GM19463 (cell line): ENCODE results near the gene CDKL1.
"Not testable (repeated sequence)": the region's sequence is repeated elsewhere in the genome, so short reads cannot be mapped to it uniquely, and the experiment has no call there.

Experiments
- ATAC-seq: cut with Tn5 transposase; IDR thresholded peaks from one replicate; pipeline ENCODE4 v1.9.1; 2021; ENCODE audit warnings: mild to moderate bottlenecking, moderate library complexity; ENCODE audit not compliant: unreplicated experiment

The CDKL1 gene

DNA sequence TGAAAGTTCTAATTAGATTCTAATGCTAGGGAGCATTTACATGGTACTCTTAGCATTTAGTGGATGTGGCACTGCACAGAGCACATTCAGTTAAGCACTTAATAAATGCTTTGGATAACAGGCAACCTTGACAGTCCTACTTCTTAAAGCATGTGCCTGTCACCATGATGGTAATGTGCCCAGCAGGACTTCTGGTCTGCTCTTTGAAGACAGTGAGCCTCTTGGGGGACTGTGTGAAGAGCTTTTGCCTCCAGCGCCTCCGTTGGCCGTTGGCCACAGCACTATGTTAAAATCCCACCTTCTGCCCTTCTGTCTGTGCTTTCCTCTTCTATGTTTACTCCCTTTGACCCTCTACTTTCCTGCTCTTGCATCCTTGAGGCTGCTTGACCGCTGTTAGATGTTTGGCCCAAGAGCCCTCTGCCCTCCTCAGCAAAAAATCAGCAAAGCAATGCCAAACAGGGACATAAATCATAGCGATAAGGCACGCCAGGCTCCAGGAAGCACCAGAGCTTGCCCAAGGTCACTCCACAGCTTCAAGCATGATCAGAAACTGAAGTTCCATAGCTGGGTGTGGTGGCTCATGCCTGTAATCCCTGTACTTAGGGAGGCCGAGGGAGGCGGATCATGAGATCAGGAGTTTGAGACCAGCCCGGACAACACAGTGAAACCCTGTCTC is 8.3 kb downstream of the CDKL1 start:
- no peak for ATAC-seq

DNA sequence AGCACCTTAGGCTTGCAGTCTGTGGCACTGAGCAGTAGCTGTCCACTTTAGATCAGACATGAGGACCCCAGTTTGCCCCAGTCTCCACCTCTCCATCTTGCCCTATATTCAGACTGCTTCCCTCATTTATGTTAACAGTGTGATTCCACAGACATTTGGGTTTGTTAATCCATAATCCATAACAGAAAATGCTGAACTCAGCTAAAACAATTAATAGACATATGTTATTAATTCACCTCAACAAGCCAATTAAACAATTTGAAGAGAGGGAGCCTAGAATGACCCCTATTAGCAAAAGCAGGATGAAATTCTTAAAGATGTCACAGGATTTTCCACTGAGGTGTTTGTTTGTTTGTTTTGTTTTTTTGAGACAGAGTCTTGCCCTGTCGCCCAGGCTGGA is 9.1 kb downstream of the CDKL1 start:
- no peak for ATAC-seq

DNA sequence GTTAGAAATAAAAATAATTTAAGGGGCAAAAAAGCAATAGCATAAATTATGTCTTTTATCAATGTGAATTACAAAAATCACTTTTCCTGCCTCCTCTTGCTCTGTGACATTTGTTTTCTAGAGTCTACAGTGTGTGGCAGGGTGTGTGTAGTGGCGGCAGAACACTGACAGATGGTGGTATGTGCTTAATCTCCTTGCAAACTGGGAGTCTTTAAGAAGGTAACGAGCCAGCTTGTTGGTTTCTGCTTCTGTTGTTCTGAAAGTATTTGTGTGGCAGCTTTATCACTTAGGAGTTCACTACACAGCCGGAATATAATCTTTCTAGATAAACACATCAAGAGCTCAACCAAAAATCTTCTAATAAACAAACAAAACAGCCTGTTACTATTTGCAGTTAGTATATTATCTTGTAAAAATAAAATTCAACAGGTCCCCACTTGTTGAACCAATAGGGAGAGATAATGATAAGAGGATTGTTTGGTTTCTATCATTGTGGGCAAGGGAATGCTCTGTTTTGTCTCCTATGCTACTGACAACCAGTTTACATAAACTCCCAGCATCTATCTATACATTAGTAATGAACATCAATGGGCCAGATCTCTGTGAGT is 13.0 kb downstream of the CDKL1 start:
- ATAC-seq: no peak

DNA sequence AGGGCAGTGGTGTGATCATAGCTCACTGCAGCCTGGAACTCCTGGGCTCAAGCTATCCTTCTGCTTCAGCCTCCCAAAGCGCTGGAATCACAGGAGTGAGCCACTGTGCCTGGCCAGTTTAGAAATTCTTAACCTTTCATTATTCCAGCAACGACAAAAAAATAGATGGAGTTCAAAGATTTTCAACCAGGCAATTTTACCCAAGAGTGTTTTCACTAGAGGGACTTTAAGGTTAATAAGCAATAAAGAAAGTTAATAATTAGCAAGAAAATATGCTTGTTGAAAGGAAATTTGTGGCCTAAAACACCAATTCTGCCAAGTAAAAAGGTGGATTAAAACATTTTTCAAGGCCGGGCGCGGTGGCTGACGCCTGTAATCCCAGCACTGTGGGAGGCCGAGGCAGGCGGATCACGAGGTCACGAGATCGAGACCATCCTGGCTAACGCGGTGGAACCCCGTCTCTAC is 14.8 kb downstream of the CDKL1 start:
- no peak for ATAC-seq

DNA sequence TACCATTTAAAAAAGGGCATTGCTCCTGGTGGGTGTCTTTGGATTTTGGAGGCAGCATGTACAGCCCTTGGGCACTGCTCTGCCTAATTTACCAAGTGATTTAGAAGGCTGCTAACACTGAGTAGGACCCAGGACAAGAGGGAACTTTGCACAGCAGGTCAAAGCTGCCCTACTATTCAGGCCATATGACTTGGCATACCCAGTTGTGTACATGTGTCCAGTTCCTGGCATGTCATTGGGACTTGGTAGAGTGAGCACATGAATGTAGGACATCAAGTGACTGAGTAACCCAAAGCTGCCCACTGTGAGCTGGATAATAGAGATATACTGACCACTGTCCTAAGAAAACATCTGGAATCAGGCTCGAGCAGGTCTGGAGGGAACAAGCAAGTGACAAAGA is 15.7 kb downstream of the CDKL1 start:
- ATAC-seq: no peak

DNA sequence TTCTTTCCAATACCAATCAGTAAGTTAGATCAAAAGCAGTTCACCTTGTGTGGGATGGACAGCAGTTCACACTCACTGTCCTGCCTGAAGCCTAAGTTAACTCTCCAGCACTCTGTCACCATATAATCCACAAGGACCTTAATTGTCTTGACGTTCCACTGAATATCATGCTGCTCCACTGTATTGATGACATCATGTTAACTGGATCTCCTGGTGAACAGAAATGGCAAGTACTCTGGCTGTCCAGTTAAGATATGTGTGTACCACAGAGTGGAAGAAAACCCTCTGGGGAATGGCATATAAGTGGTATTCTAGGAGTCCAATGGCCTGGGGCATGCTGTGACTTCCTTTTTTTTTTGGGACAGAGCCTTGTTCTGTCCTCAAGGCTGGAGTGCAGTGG is 16.2 kb downstream of the CDKL1 start:
- ATAC-seq: no peak

DNA sequence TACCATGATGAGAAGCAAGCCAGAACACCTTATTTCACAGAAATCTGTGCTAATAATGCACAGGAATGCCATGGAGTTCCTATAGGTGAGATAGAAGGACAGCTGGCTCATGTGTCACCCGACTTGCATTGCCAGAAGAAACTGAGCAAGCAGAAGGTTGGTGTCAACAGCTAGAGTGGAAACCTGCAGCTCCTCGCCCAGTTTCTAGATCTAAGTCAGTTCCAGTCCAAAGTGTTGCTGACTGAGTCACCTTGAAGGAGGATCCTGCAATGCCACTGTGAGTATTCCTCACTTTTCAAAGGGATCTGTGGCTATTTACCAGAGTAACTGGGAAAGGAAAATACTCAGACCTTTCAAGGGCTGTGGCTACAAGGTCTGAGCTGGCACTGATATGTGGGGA is 17.1 kb downstream of the CDKL1 start:
- ATAC-seq: no peak

DNA sequence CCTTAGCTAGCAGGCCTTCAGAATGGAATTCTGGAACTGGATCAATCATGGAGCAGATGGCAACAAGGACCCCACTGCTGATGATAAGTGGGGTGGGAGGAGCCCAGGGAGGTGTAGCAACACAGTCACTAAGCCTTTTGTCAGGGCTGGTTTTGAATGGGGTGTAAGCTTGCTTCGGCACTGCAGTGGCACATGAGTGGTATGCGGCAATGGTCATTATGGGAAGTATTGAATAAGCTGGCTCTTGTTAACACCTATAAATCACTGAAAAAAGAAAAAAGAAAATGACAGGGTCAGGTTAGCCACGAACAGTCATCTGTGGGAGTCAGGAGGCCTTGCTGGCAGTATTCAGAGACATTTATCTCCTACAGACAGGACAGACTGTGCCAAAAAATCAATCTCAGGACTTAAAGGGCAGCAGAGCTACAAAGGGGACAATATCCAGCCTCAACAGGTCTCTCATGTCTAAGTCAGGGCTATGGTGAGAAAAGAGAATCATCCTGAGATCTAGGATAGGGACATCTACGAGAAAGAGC is 19.1 kb downstream of the CDKL1 start:
- ATAC-seq: no peak

DNA sequence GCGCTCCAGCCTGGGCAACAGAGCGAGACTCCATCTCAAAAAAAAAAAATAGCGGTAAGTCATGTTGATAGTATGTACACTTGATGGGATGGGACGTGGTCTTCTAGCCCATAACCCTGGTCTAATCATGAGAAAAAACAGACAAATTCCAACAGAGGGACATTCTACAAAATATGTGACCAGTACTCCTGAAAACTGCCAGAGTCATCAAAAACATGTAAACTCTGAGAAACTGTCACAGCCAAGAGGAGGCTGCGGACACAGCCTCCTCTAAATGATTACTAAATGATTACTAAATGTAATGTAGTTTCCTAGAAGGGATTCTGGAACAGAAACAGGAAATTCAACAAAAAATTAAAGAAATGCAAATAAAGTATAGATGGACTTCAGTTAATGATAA is 20.9 kb downstream of the CDKL1 start:
- ATAC-seq: no peak

DNA sequence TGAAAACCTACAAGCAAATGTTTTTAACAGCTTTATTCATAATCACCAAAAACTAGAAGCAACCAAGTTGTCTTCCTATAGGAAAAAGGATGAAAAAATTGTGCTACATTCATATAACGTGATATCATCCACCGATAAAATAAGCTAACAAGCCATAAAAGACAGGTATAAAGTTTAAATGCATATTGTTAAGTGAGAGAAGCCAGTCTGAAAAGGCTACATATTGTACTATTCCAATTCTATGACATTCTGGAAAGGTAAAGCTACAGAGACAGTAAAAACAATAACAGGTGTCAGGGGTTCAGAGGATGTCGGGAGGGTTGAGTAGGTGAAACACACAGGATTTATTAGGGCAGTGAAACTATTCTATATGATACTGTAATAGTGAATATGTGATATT is 22.7 kb downstream of the CDKL1 start:
- no peak for ATAC-seq

DNA sequence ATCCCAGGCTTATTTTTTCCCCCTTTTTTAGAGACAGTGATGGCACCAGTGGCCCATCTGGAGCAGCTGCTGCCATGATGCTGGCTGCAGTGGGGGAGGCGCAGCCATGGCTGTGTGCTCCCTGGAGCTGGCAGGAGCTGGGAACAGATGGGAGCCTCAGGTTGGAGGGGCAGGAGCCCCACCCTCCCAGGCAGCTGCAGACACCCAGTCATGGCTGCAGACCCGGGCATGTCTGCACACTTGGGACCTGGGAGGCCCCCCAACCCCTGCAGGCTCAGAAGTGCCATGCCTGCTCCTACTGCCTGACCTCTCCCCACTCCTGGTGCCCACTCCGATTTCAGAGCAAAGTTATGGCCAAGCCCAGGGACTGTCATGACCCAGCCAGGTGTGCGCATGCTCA is 25.1 kb downstream of the CDKL1 start:
- no peak for ATAC-seq

DNA sequence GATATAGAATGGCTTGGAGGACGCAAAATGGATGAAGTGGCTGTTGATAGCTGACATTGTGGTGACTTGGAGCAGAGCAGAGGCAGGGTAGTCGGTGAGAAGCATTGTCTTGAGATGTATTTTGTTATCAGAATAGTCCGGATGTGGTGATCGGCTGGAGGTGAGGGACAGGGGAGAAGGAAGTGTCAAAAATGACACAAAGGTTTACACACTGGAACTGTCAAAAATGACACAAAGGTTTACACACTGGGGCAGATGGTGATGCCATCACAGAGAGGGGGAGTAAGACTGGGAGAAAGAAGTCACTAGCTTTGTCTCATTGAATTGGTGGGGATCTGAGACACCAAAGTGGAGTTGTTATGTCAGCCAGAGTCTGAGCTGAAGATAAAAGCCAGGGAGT is 30.1 kb downstream of the CDKL1 start:
- ATAC-seq: no peak

DNA sequence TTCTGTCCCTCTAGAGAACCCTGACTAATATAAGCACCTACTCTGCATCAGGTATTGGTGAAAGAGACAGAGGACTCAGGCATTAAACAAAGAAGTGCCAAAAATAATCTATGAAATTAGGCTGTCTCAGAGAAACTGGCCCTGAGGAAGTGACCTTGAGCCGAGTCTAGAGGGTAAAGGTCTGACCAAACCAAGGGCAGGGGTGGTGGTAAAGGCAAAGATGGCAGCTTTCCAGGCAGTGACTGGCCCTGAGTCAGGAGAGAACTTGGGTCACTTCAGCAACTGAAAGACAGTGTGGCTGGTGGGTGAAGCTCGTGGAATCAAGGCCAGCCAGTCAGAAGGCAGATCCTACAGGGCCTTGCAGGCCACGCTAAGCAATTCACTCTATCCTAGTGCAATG is 30.6 kb downstream of the CDKL1 start:
- ATAC-seq: no peak

DNA sequence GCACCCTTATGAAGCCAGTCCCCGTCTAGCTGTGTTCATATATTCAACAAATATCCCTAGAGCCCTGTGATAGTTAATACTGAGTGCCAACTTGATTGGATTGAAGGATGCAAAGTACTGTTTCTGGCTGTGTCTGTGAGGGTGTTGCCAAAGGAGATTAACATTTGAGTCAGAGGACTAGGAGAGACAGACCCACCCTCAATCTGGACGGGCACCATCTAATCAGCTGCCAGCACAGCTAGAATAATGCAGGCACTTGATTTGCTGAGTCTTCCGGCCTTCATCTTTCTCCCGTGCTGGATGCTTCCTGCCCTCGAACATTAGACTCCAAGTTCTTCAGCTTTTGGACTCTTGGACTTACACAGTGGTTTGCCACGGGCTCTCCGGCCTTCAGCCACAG is 31.1 kb downstream of the CDKL1 start:
- not testable (repeated sequence) for ATAC-seq

DNA sequence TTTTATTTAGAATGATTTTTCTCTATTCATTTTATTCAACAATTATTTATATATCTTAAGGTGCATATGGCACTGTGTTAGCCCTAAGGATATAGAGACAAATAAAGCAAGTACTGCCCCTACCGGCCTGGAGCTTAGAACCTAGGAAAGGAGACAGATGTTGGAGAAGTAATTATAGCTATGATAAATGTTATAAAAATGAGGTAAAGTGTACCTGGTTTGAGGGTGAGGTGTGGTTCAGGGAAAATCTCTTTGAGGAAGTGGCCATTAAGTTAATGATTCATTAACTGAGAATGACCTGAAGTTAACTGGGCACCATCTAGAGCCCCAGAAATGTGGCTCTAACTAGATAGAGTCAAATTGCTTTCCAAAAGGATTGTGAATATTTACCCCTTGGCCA is 31.9 kb downstream of the CDKL1 start:
- no peak for ATAC-seq

DNA sequence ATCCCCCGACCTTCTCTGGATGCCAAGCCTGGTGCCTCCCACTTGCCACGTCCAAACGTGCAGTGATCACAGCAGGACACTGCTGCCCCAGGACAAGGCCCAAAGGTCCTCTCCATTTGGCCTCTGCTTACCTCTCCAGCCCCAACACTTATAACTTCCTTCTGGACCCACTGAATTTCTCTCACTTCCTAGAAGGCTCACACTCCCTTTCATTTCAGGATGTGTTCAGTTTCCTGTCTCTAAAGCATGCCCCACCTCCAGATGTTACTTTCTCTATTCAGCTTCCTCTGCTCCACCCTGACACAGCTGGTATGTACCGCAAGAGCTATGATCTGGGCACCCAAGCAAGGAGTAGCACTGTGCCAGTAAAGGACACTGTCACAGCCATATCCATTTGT is 33.0 kb downstream of the CDKL1 start:
- ATAC-seq: peak; percentile 97

DNA sequence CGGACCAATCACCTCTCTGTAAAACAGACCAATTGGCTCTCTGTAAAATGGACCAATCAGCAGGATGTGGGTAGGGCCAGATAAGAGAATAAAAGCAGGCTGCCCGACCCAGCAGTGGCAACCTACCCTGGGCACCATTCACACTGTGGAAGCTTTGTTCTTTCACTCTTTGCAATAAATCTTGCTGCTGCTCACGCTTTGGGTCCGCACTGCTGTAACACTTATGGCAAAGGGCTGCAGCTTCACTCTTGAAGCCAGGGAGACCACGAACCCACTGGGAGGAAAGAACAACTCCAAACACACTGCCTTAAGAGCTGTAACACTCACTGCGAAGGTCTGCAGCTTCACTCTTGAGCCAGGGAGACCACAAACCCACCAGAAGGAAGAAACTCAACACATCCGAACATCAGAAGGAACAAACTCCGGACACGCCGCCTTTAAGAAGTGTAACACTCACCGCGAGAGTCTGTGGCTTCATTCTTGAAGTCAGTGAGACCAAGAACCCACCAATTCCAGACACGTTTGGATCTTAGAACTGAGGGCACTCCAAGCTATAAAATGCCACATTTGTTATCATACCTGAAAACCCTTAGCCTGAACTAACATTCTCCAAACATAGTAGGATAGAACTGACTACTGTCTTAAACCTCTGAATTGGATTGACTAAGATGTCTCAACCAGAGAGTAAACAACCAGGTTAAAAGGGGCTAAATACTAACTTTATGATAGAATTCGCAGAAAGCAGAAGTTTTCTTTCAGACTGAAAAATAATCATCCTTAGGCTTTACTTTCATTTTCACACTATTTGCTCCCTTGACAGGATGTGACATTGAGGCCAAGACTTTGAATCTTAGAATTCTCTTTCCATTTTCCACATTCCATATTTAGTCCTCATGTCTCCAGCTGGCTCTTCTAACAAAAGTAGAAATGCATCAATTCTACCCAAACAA is 33.6 kb downstream of the CDKL1 start:
- ATAC-seq: peak; percentile 15

DNA sequence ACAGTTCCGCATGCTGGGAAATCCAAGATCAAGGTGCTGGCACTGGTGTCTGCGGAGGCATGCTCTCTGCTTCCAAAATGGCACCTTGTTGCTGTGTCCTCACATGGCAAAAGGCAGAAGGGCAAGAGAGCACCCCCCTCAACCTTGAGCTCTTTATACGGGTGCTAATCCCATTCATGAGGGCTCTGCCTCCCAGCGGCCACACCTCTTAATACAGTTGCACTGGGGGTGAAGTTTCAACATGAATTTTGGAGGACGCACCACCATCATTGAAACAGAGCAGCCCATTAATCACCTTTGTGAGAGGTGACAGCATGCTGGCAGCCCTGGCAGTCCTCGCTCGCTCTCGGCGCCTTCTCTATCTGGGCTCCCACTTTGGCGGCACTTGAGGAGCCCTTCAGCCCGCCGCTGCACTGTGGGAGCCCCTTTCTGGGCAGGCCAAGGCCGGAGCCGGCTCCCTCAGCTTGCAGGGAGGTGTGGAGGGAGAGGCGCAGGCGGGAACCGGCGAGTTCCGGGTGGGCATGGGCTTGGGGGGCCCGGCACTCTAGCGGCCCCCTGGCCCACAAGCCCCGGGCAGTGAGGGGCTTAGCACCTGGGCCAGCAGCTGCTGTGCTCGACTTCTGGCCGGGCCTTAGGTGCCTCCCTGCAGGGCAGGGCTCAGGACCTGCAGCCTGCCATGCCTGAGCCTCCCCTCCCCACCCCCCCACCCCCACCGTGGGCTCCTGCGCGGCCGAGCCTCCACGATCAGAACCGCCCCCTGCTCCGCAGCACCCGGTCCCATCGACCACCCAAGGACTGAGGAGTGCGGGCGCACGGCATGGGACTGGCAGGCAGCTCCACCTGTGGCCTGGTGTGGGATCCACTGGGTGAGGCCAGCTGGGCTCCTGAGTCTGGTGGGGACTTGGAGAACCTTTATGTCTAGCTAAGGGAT is 34.9 kb downstream of the CDKL1 start:
- ATAC-seq: not testable (repeated sequence)

DNA sequence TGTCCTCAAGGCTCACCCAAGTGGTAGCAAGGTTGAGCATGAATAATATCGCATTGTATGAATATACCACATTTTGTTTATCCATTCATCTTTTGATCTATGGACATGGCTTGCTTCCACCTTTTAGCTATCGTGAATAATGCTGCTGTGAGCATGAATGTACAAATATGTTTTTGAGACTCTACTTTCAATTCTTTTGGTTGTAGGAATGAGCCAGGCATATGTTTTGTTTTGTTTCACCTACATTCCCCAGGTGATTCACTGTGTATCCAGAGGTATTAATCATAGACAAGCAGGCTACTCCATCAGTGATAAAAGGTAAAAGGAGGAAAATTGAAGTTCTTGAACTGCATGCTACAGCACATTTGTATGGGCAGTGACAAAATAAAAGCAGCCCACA is 35.8 kb downstream of the CDKL1 start:
- no peak for ATAC-seq

DNA sequence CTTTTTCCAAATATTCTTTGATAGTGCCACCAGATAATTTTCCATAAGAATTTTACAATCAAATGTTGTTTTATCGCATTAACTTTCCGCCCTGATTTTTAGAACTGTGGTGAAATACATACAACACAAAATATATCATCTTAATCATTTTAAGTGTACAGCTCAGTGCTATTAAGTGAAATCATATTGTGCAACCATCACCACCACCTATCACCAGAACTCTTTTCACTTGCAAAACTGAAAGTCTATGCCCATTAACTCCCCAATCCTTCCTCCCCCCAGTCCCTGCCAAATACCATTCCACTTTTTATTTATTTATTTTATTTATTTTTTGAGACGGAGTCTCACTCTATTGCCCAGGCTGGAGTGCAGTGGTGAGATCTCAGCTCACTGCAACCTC is 36.6 kb downstream of the CDKL1 start:
- no peak for ATAC-seq
